OCI-LY7 (cell line): ENCODE measurements around the gene ZBTB37. TPM values are rescaled to one million over a fixed set of nuclear protein-coding genes. Genes with fewer than 3 reads are reported as not detected.

ENCODE experiments used
- BruUV-seq: library from RNA; stranded (reverse); fragments of 400-500 nt; replicated peaks from 2 replicates; lab custom pipeline; 2021; lab: Mats Ljungman, UMichigan
- CTCF ChIA-PET: fragments of 300-600 bp; sonication (Branson Sonifier 250); formaldehyde crosslinking; loops from one replicate; lab custom pipeline; 2022; ENCODE audit warnings: antibody characterized with exemption; ENCODE audit not compliant: unreplicated experiment; lab: Charles Lee
- POLR2A ChIA-PET: fragments of 300-600 bp; sonication (Branson Sonifier 250); formaldehyde crosslinking; loops from one replicate; lab custom pipeline; 2022; ENCODE audit warnings: antibody characterized with exemption; lab: Charles Lee
- DNase-seq: peaks from one replicate; pipeline ENCODE4 v3.0.0-alpha.2; 2015; ENCODE audit warnings: low spot score
- H2AFZ ChIP-seq: fragments of 200-600 bp; sonication (generic), shearing (Covaris generic); 2 replicates; pipeline ENCODE4 v1.6.1; 2014; ENCODE audit warnings: mild to moderate bottlenecking, antibody characterized with exemption, low read length, moderate library complexity
- H3K27ac ChIP-seq: fragments of 200-600 bp; sonication (generic); 2 replicates; pipeline ENCODE4 v1.5.1; 2014; ENCODE audit warnings: mixed run types, low read depth, mild to moderate bottlenecking, moderate library complexity, low read length, inconsistent platforms; ENCODE audit not compliant: poor library complexity, severe bottlenecking
- H3K36me3 ChIP-seq: fragments of 200-600 bp; sonication (generic); 2 replicates; pipeline ENCODE4 v1.6.1; 2014; ENCODE audit warnings: mild to moderate bottlenecking, antibody characterized with exemption, low read length, moderate library complexity, mixed read lengths; ENCODE audit not compliant: insufficient read depth
- H3K4me1 ChIP-seq: fragments of 200-600 bp; sonication (generic); 2 replicates; pipeline ENCODE4 v1.5.1; 2014; ENCODE audit warnings: mild to moderate bottlenecking, low read length; ENCODE audit not compliant: insufficient read depth, poor library complexity, severe bottlenecking
- H3K4me2 ChIP-seq: fragments of 200-600 bp; sonication (generic); 2 replicates; pipeline ENCODE4 v1.6.1; 2014; ENCODE audit warnings: mild to moderate bottlenecking, low read length
- H3K4me3 ChIP-seq: fragments of 200-600 bp; sonication (generic); 2 replicates; pipeline ENCODE4 v1.5.1; 2014; ENCODE audit warnings: mild to moderate bottlenecking, low read depth, low read length; ENCODE audit not compliant: poor library complexity, severe bottlenecking
- H3K79me2 ChIP-seq: fragments of 200-600 bp; sonication (generic); 2 replicates; pipeline ENCODE4 v1.6.1; 2016; ENCODE audit warnings: low read depth, mild to moderate bottlenecking, low read length, moderate library complexity, mixed read lengths; ENCODE audit not compliant: insufficient read depth
- H3K9me2 ChIP-seq: fragments of 200-600 bp; sonication (generic); 2 replicates; pipeline ENCODE4 v1.6.1; 2016; ENCODE audit warnings: mild to moderate bottlenecking, low read length, mixed read lengths; ENCODE audit not compliant: insufficient read depth
- H3K9me3 ChIP-seq: fragments of 200-600 bp; sonication (generic); 2 replicates; pipeline ENCODE4 v1.6.1; 2014; ENCODE audit warnings: mild to moderate bottlenecking, mixed run types, low read length, mixed read lengths
- H4K20me1 ChIP-seq: fragments of 200-600 bp; sonication (generic); 2 replicates; pipeline ENCODE4 v1.6.1; 2014; ENCODE audit warnings: mild to moderate bottlenecking, antibody characterized with exemption, low read length, moderate library complexity, mixed read lengths; ENCODE audit not compliant: insufficient read depth
- EZH2phosphoT487 ChIP-seq: fragments of 200-600 bp; sonication (generic); IDR thresholded peaks from 2 replicates; pipeline ENCODE4 v1.6.1; 2018; ENCODE audit warnings: low read depth, borderline replicate concordance, mild to moderate bottlenecking, mixed run types, antibody characterized with exemption, low read length, moderate library complexity, mixed read lengths
- intact Hi-C: fragments of 100-400 bp; cut with micrococcal nuclease; formaldehyde crosslinking; loops from one replicate; pipeline ENCODE4 v1.10.0; 2022; ENCODE audit not compliant: unreplicated experiment
- total RNA-seq, 2 experiments: library from RNA; depleted of rRNA in 1 of 2; stranded (reverse); fragments of >200 nt in 1 of 2; shearing (Covaris generic) in 1 of 2; gene quantifications; 2 replicates each; pipeline ENCODE4 v1.2.3, GENCODE V29; 2014 to 2022
- TF ChIP-seq, protein P1 (sequence below): fragments of 200-600 bp; sonication (generic); conservative IDR thresholded peaks from 2 replicates; pipeline ENCODE4 v1.5.1; 2014; ENCODE audit warnings: mild to moderate bottlenecking, antibody characterized with exemption, low read length, moderate library complexity, mixed read lengths

Gene ZBTB37
- total RNA-seq, 2 experiments from 2014 or later: 10.9 to 23.7 TPM

DNA sequence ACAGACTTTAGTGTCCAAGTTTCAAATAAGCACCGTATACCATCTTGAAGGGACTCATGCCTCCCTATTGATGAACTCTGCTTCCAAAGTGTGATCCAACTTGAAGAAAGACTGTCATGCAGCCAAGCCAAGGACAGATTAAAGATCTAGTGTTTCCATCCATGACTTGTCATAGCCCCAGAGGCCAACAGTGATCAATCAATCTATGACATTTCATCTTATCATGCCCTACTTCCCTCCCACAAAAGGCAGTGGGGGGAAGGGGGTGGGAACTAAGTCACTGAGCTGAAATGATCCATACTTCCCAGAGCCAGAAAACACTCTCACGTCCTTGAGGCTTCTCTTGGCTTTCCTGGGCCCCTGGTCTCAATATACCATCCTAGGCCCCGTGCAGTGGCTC, 44.9 kb downstream of the ZBTB37 start:
- POLR2A ChIA-PET: interaction anchor here (0.7 kb wide), 1 partner anchor 117 kb away, joined by 3 read pairs; no protein-coding TSS in a partner anchor
- Histone ChIP-seq H3K79me2 (no peaks in the 10 kb centered on the region), H3K4me2 (no peak overlapping the region), H3K27ac (no peak overlapping the region), H3K9me3 (no peaks in the 10 kb centered on the region), H4K20me1 (no peaks in the 10 kb centered on the region), H3K36me3 (no peaks in the 10 kb centered on the region), H2AFZ (no peak overlapping the region), H3K9me2 (no peaks in the 10 kb centered on the region), H3K4me1 (no peaks in the 10 kb centered on the region), H3K4me3 (no peak overlapping the region)
- TF ChIP-seq, protein P1, sequence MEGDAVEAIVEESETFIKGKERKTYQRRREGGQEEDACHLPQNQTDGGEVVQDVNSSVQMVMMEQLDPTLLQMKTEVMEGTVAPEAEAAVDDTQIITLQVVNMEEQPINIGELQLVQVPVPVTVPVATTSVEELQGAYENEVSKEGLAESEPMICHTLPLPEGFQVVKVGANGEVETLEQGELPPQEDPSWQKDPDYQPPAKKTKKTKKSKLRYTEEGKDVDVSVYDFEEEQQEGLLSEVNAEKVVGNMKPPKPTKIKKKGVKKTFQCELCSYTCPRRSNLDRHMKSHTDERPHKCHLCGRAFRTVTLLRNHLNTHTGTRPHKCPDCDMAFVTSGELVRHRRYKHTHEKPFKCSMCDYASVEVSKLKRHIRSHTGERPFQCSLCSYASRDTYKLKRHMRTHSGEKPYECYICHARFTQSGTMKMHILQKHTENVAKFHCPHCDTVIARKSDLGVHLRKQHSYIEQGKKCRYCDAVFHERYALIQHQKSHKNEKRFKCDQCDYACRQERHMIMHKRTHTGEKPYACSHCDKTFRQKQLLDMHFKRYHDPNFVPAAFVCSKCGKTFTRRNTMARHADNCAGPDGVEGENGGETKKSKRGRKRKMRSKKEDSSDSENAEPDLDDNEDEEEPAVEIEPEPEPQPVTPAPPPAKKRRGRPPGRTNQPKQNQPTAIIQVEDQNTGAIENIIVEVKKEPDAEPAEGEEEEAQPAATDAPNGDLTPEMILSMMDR: no peak
- no peak for TF ChIP-seq EZH2phosphoT487
- intact Hi-C loops: no loop called here
- no TSS peak for BruUV-seq
- CTCF ChIA-PET: no interaction called here
- DNase-seq: no peak

GRCh38 chr1:173914366-173914871, 46.2 kb downstream of the ZBTB37 start:
- TF ChIP-seq, protein P1: peak; percentile 95
- TF ChIP-seq EZH2phosphoT487: no peak
- Histone ChIP-seq H3K4me1 (no peaks in the 10 kb centered on the region), H3K9me3 (no peaks in the 10 kb centered on the region), H4K20me1 (no peaks in the 10 kb centered on the region), H3K27ac (no peak overlapping the region), H3K9me2 (no peaks in the 10 kb centered on the region), H3K36me3 (no peaks in the 10 kb centered on the region), H3K4me2 (no peak overlapping the region), H3K79me2 (no peaks in the 10 kb centered on the region), H2AFZ (no peak overlapping the region), H3K4me3 (no peak overlapping the region)
- BruUV-seq: no TSS peak
- peak; percentile 67 for DNase-seq
- intact Hi-C loops: no loop called here
- ChIA-PET CTCF (no interaction called here), POLR2A (interaction anchor here (0.6 kb wide), 1 partner anchor 64 kb away, joined by 6 read pairs; no protein-coding TSS in a partner anchor)

- Histone ChIP-seq H3K9me2 (no peaks in the 10 kb centered on the region), H3K36me3 (no peaks in the 10 kb centered on the region), H2AFZ (no peak overlapping the region), H4K20me1 (no peaks in the 10 kb centered on the region), H3K9me3 (no peaks in the 10 kb centered on the region), H3K27ac (no peak overlapping the region), H3K79me2 (no peaks in the 10 kb centered on the region), H3K4me3 (no peak overlapping the region), H3K4me2 (no peak overlapping the region), H3K4me1 (no peaks in the 10 kb centered on the region)
- BruUV-seq: no TSS peak
- CTCF ChIA-PET: no interaction called here
- POLR2A ChIA-PET: interaction anchor here (0.6 kb wide), 1 partner anchor 71 kb away, joined by 3 read pairs; no protein-coding TSS in a partner anchor
- no peak for DNase-seq
- TF ChIP-seq, protein P1: no peak
- intact Hi-C loops: no loop called here
Measured at GRCh38 chr1:173915596-173915995, 47.4 kb downstream of the ZBTB37 start.
